ENCODE results near the gene GJA3. TPM values are rescaled to one million over a fixed set of nuclear protein-coding genes. Genes with fewer than 3 reads are reported as not detected.

The GJA3 gene
- total and polyA plus RNA-seq, 2 donors (not counting 3 experiments of a cell fraction or from before 2014, with no cell fraction given): not detected

GRCh38 chr13:20140487-20140886 is 20.4 kb downstream of the GJA3 start:
- intact Hi-C loops (cut with micrococcal nuclease) (no loop called here), dilution Hi-C loops (cut with MboI; ENCODE audit: extremely low pct_ligation_motif_present, low sequenced_read_pairs) (no loop called here)
- no peak for TF ChIP-seq GATA2 (IDR thresholded peaks at IDR 0.05; ENCODE audit: insufficient read depth, insufficient read length, low read depth, low read length)
- no peak for TF ChIP-seq MYC (IDR thresholded peaks at IDR 0.05; ENCODE audit: low read depth, low read length)
- TF ChIP-seq FOS (IDR thresholded peaks at IDR 0.05; ENCODE audit: borderline replicate concordance, insufficient read depth, low read length): no peak
- no peak for TF ChIP-seq POLR2AphosphoS5 (IDR thresholded peaks at IDR 0.05; ENCODE audit: insufficient read depth, low read depth, low read length)
- TF ChIP-seq MAX (IDR thresholded peaks at IDR 0.05; ENCODE audit: insufficient read depth, insufficient read length): no peak
- H3K4me3 ChIP-seq (replicated peaks in 1 of 3; ENCODE audit: insufficient read depth in 1 of 3, low read depth in 1 of 3, low read length in 3 of 3): no peak overlapping the region
- no peaks in the 10 kb centered on the region for H3K4me1 ChIP-seq (ENCODE audit: control insufficient read depth, extremely low read depth, insufficient read depth, low read length)
- H3K4me2 ChIP-seq (ENCODE audit: insufficient read depth, low read length): no peak overlapping the region
- peaks cover 57 to 60% of the 10 kb centered on the region in 2 experiments for H3K27me3 ChIP-seq (ENCODE audit: control insufficient read depth in 2 of 2, insufficient read depth in 2 of 2, low read length in 2 of 2)
- H3K27ac ChIP-seq (ENCODE audit: insufficient read depth, low read depth, low read length): no peak overlapping the region
- no peaks in the 10 kb centered on the region for H4K20me1 ChIP-seq (replicated peaks; ENCODE audit: control insufficient read depth, extremely low read depth, insufficient read depth, low read length)
- no peak overlapping the region for H3K9ac ChIP-seq (replicated peaks; ENCODE audit: extremely low read depth, insufficient read depth, low read length)
- DNase-seq (ENCODE audit: low read depth, low spot score) (no peak), FAIRE-seq (no peak)
- no TSS peak for BruUV-seq (replicated peaks)
- no peak overlapping the region for H2AFZ ChIP-seq (ENCODE audit: low read depth, low read length)
- no peaks in the 10 kb centered on the region for H3K36me3 ChIP-seq (ENCODE audit: control insufficient read depth in 2 of 2, extremely low read depth in 1 of 2, insufficient read depth in 2 of 2, low read length in 2 of 2)
- ChIA-PET CTCF (no interaction called here), POLR2A (no interaction called here)
- H3K9me1 ChIP-seq (replicated peaks; ENCODE audit: control insufficient read depth, extremely low read depth, insufficient read depth, low read length): no peaks in the 10 kb centered on the region
- no peaks in the 10 kb centered on the region for H3K9me3 ChIP-seq (replicated peaks; ENCODE audit: control insufficient read depth, insufficient read depth, low read length)
- H3K79me2 ChIP-seq (ENCODE audit: control insufficient read depth, insufficient read depth, low read length): no peaks in the 10 kb centered on the region

- no peaks in the 10 kb centered on the region for H3K79me2 ChIP-seq (ENCODE audit: control insufficient read depth, insufficient read depth, low read length)
- no peak overlapping the region for H3K4me3 ChIP-seq (replicated peaks in 1 of 3; ENCODE audit: insufficient read depth in 1 of 3, low read depth in 1 of 3, low read length in 3 of 3)
- no peak overlapping the region for H3K4me2 ChIP-seq (ENCODE audit: insufficient read depth, low read length)
- H3K4me1 ChIP-seq (ENCODE audit: control insufficient read depth, extremely low read depth, insufficient read depth, low read length): no peaks in the 10 kb centered on the region
- peaks cover 51 to 53% of the 10 kb centered on the region in 2 experiments for H3K27me3 ChIP-seq (ENCODE audit: control insufficient read depth in 2 of 2, insufficient read depth in 2 of 2, low read length in 2 of 2)
- H3K9me1 ChIP-seq (replicated peaks; ENCODE audit: control insufficient read depth, extremely low read depth, insufficient read depth, low read length): no peaks in the 10 kb centered on the region
- no peak for DNase-seq (ENCODE audit: low read depth, low spot score)
- no peak for FAIRE-seq
- no peak overlapping the region for H3K27ac ChIP-seq (ENCODE audit: insufficient read depth, low read depth, low read length)
- no peak overlapping the region for H2AFZ ChIP-seq (ENCODE audit: low read depth, low read length)
- dilution Hi-C loops (cut with MboI; ENCODE audit: extremely low pct_ligation_motif_present, low sequenced_read_pairs) (no loop called here), intact Hi-C loops (cut with micrococcal nuclease) (no loop called here)
- H4K20me1 ChIP-seq (replicated peaks; ENCODE audit: control insufficient read depth, extremely low read depth, insufficient read depth, low read length): no peaks in the 10 kb centered on the region
- BruUV-seq (replicated peaks): no TSS peak
- CTCF ChIA-PET: interaction anchor here (0.8 kb wide), 1 partner anchor 8 kb away, joined by 3 read pairs; no protein-coding TSS in a partner anchor
- H3K9ac ChIP-seq (replicated peaks; ENCODE audit: extremely low read depth, insufficient read depth, low read length): no peak overlapping the region
- POLR2A ChIA-PET: no interaction called here
- TF ChIP-seq MYC (IDR thresholded peaks at IDR 0.05; ENCODE audit: low read depth, low read length) (no peak), JUN (IDR thresholded peaks at IDR 0.05; ENCODE audit: borderline replicate concordance, insufficient read depth, insufficient read length, low read depth) (no peak), POLR2A (IDR thresholded peaks at IDR 0.05; ENCODE audit: low read depth, low read length) (no peak), POLR2AphosphoS5 (IDR thresholded peaks at IDR 0.05; ENCODE audit: insufficient read depth, low read depth, low read length) (no peak), CTCF (IDR thresholded peaks at IDR 0.05; ENCODE audit: extremely low read depth in 1 of 2, insufficient read depth in 1 of 2, low read depth in 1 of 2, low read length in 2 of 2) (no peak), GATA2 (IDR thresholded peaks at IDR 0.05; ENCODE audit: insufficient read depth, insufficient read length, low read depth, low read length) (no peak), EZH2 (IDR thresholded peaks at IDR 0.05; ENCODE audit: borderline replicate concordance, low read depth, low read length, severe bottlenecking) (no peak)
- no peaks in the 10 kb centered on the region for H3K9me3 ChIP-seq (replicated peaks; ENCODE audit: control insufficient read depth, insufficient read depth, low read length)
- H3K36me3 ChIP-seq (ENCODE audit: control insufficient read depth in 2 of 2, extremely low read depth in 1 of 2, insufficient read depth in 2 of 2, low read length in 2 of 2): no peaks in the 10 kb centered on the region
Observed at GRCh38 chr13:20137875-20138274, 23.0 kb downstream of the GJA3 start.

Measured in endothelial cell of umbilical vein (primary cell).